ENCODE measurements around the gene NOS1AP.
A peak's percentile ranks its signal among the peaks of the same experiment; 100 is the strongest.
"Not testable (repeated sequence)": the region's sequence is repeated elsewhere in the genome, so short reads cannot be mapped to it uniquely, and the experiment has no call there.

NOS1AP gene

DNA sequence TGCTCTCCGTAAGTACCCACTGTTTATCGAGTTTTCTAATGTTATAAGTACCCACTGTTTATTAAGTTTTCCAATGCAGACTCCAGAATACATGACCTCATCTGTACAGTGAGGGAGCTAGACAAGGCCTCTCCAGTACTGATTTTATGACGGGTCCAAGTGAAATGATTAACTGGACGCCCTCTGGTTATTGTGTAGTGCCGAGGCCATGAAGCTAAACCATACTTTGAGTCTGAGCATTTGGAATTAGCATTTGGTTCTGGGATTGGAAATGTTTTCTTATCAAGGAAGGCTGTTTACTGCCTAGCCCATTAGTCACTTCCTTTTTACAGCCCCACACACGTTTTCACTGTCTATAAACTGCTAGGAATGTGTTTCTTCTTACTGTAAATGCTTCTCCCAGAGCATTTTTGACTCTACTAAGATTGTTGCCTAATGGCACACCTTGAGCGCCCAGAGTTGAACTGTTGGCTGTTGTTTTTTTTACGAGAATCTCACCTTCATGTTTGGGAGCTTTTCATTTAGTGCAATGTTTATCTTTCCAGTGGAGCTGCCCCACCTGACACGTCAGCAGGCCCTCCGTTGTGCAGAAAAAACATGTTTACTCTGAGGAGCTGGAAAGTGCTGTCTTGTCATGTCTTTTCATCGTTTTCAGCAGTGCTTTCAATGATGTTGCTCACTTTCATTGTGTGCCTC is 280.3 kb downstream of the NOS1AP start:
- Histone ChIP-seq H3K4me1 (ENCODE audit: control insufficient read depth, low read depth, low read length) (peaks cover 9% of the 10 kb centered on the region), H3K56ac (ENCODE audit: low read length) (no peak overlapping the region), H3K27me3 (ENCODE audit: insufficient read depth, low read length, poor library complexity) (no peaks in the 10 kb centered on the region), H2BK5ac (ENCODE audit: low read length) (no peak overlapping the region), H3K23ac (ENCODE audit: low read length) (no peak overlapping the region), H3K79me2 (ENCODE audit: control insufficient read depth, insufficient read depth, low read length) (no peaks in the 10 kb centered on the region), H3K27ac (ENCODE audit: low read depth, low read length) (no peak overlapping the region), H2AK5ac (ENCODE audit: low read length) (no peak overlapping the region), H3K4ac (ENCODE audit: low read depth, low read length) (no peak overlapping the region), H3K4me2 (ENCODE audit: low read length) (no peak overlapping the region), H3K18ac (ENCODE audit: low read length) (no peak overlapping the region), H3K36me3 (ENCODE audit: control insufficient read depth, insufficient read depth, low read length) (no peaks in the 10 kb centered on the region), H3K4me3 (ENCODE audit: low read length) (no peak overlapping the region), H4K8ac (ENCODE audit: low read depth, low read length) (no peak overlapping the region), H4K5ac (ENCODE audit: low read length) (no peak overlapping the region), H3K79me1 (ENCODE audit: low read length) (no peaks in the 10 kb centered on the region), H2BK15ac (replicated peaks; ENCODE audit: low read depth) (no peak overlapping the region), H2BK120ac (ENCODE audit: low read depth, low read length) (no peak overlapping the region), H3K9ac (ENCODE audit: low read length) (no peak overlapping the region)
- DNase-seq = peak; percentile 23
- WGBS (ENCODE audit: extremely low coverage, insufficient coverage, low lambda C conversion rate) = no CpG with 5 or more reads among the region's 11 CpGs

DNA sequence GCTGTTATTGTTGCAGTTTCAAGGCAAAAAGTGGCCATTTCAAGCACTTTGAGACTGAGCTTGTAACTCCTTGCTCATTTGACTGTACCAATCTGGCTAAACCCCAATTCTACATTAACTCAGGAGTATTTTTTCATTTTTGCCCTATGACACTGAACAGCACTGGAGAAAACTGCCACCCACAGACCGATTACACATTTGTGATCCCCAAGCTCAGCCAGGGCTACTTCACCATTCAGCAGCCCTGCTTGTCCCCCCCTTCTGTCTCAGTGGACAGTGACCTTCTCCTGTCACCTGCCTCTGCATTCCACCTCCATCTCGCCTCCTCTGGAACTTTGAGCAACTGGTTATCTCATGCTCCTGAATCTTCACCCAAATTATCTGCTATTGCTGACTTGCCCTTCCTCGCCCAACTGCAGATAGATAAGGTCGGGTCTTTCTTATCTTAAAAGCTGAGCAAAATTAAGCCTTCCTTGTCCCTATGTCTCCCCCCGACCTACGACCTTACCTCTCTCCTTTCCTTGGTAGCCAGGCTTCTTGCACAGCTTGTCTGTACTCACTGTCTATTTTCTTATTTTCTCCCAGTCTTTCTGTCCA is 281.9 kb downstream of the NOS1AP start:
- Histone ChIP-seq H4K5ac (ENCODE audit: low read length) (no peak overlapping the region), H3K4ac (ENCODE audit: low read depth, low read length) (no peak overlapping the region), H3K4me3 (ENCODE audit: low read length) (no peak overlapping the region), H3K9ac (ENCODE audit: low read length) (no peak overlapping the region), H3K4me2 (ENCODE audit: low read length) (no peak overlapping the region), H2AK5ac (ENCODE audit: low read length) (no peak overlapping the region), H4K8ac (ENCODE audit: low read depth, low read length) (no peak overlapping the region), H3K79me2 (ENCODE audit: control insufficient read depth, insufficient read depth, low read length) (no peaks in the 10 kb centered on the region), H3K18ac (ENCODE audit: low read length) (no peak overlapping the region), H3K56ac (ENCODE audit: low read length) (no peak overlapping the region), H3K27me3 (ENCODE audit: insufficient read depth, low read length, poor library complexity) (no peaks in the 10 kb centered on the region), H3K27ac (ENCODE audit: low read depth, low read length) (no peak overlapping the region), H2BK5ac (ENCODE audit: low read length) (no peak overlapping the region), H3K4me1 (ENCODE audit: control insufficient read depth, low read depth, low read length) (peaks cover 9% of the 10 kb centered on the region), H2BK120ac (ENCODE audit: low read depth, low read length) (no peak overlapping the region), H3K23ac (ENCODE audit: low read length) (no peak overlapping the region), H3K79me1 (ENCODE audit: low read length) (no peaks in the 10 kb centered on the region), H3K36me3 (ENCODE audit: control insufficient read depth, insufficient read depth, low read length) (no peaks in the 10 kb centered on the region), H2BK15ac (replicated peaks; ENCODE audit: low read depth) (no peak overlapping the region)
- peak; percentile 50 for DNase-seq
- WGBS (ENCODE audit: extremely low coverage, insufficient coverage, low lambda C conversion rate) = no CpG with 5 or more reads among the region's 6 CpGs

DNA sequence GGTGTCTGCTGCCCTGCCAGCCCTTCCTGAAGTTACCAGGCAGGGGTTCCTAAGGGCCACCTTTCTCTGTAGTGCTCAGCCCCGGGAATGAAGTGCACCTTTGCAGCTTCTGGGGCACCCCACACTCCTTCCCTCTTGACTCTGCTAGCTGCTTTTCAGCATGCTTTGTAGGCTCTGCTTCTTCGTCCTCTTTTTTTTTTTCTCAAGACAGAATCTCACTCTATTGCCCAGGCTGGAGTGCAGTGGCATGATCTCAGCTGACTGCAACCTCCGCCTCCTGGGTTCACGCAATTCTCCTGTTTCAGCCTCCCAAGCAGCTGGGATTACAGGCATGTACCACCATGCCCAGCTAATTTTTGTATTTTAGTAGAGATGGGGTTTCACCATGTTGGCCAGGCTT is 282.4 kb downstream of the NOS1AP start:
- H2BK120ac ChIP-seq (ENCODE audit: low read depth, low read length); H3K23ac ChIP-seq (ENCODE audit: low read length); H2BK15ac ChIP-seq (replicated peaks; ENCODE audit: low read depth); H4K5ac ChIP-seq (ENCODE audit: low read length); H3K27me3 ChIP-seq (ENCODE audit: insufficient read depth, low read length, poor library complexity); H3K9ac ChIP-seq (ENCODE audit: low read length); H3K27ac ChIP-seq (ENCODE audit: low read depth, low read length); H3K4me1 ChIP-seq (ENCODE audit: control insufficient read depth, low read depth, low read length); H3K4me3 ChIP-seq (ENCODE audit: low read length); H3K4ac ChIP-seq (ENCODE audit: low read depth, low read length); H3K18ac ChIP-seq (ENCODE audit: low read length); H3K56ac ChIP-seq (ENCODE audit: low read length); H2AK5ac ChIP-seq (ENCODE audit: low read length); H3K36me3 ChIP-seq (ENCODE audit: control insufficient read depth, insufficient read depth, low read length); H3K79me2 ChIP-seq (ENCODE audit: control insufficient read depth, insufficient read depth, low read length); H3K4me2 ChIP-seq (ENCODE audit: low read length); H4K8ac ChIP-seq (ENCODE audit: low read depth, low read length); H3K79me1 ChIP-seq (ENCODE audit: low read length); H2BK5ac ChIP-seq (ENCODE audit: low read length); DNase-seq: not testable (repeated sequence)
- WGBS (ENCODE audit: extremely low coverage, insufficient coverage, low lambda C conversion rate) = no CpG with 5 or more reads among the region's 4 CpGs

DNA sequence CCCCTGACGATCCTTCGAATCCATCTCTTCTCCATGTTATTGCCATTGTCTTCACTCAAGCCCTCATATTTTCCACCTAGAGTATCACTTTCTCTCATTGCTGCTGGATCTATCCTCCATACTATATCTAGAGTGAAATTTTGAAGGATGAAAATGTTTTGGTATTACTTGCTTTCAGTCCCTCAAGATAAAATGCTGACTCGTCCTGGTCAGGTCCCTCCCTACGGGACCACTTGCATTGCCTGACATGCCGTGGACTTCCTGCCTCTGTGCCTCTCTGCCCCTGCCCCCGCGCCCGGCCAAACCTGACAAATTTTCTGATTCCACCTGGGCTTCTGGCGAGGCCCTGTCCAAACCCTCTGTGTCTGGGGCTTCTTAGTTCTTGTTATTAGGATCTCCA is 283.6 kb downstream of the NOS1AP start:
- Histone ChIP-seq H3K36me3 (ENCODE audit: control insufficient read depth, insufficient read depth, low read length) (no peaks in the 10 kb centered on the region), H4K8ac (ENCODE audit: low read depth, low read length) (no peak overlapping the region), H3K23ac (ENCODE audit: low read length) (no peak overlapping the region), H3K4me2 (ENCODE audit: low read length) (no peak overlapping the region), H3K27me3 (ENCODE audit: insufficient read depth, low read length, poor library complexity) (no peaks in the 10 kb centered on the region), H3K79me2 (ENCODE audit: control insufficient read depth, insufficient read depth, low read length) (no peaks in the 10 kb centered on the region), H4K5ac (ENCODE audit: low read length) (no peak overlapping the region), H3K9ac (ENCODE audit: low read length) (no peak overlapping the region), H2AK5ac (ENCODE audit: low read length) (no peak overlapping the region), H3K4me1 (ENCODE audit: control insufficient read depth, low read depth, low read length) (peaks cover 9% of the 10 kb centered on the region), H2BK120ac (ENCODE audit: low read depth, low read length) (no peak overlapping the region), H3K79me1 (ENCODE audit: low read length) (no peaks in the 10 kb centered on the region), H2BK5ac (ENCODE audit: low read length) (no peak overlapping the region), H3K4me3 (ENCODE audit: low read length) (no peak overlapping the region), H3K27ac (ENCODE audit: low read depth, low read length) (no peak overlapping the region), H3K4ac (ENCODE audit: low read depth, low read length) (no peak overlapping the region), H3K56ac (ENCODE audit: low read length) (no peak overlapping the region), H3K18ac (ENCODE audit: low read length) (no peak overlapping the region), H2BK15ac (replicated peaks; ENCODE audit: low read depth) (no peak overlapping the region)
- DNase-seq = peak; percentile 19
- no CpG with 5 or more reads among the region's 9 CpGs for WGBS (ENCODE audit: extremely low coverage, insufficient coverage, low lambda C conversion rate)

DNA sequence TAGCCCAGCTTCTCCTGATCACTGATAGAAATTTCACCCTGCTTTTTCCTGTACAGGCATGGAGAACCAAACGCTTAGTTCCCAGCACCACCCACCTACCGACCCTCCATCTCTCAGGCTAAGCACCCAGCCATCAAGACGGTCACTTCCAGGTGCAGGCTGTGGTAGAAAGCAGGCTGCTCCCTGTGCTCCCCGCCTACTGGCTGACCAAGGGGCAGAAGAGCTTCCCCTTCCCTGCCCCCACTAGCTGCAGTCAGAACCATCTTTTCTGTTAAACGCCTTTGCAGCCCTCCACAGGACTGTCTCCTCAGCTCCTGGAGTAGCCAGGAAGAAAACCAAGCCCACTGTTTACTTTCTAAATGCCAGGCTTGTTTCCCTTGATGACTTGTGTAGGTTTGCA is 284.2 kb downstream of the NOS1AP start:
- no peaks in the 10 kb centered on the region for H3K36me3 ChIP-seq (ENCODE audit: control insufficient read depth, insufficient read depth, low read length)
- H4K5ac ChIP-seq (ENCODE audit: low read length) = no peak overlapping the region
- no peak overlapping the region for H2BK5ac ChIP-seq (ENCODE audit: low read length)
- H2AK5ac ChIP-seq (ENCODE audit: low read length) = no peak overlapping the region
- H3K18ac ChIP-seq (ENCODE audit: low read length) = no peak overlapping the region
- no peak overlapping the region for H3K4ac ChIP-seq (ENCODE audit: low read depth, low read length)
- H3K27ac ChIP-seq (ENCODE audit: low read depth, low read length) = no peak overlapping the region
- H3K4me3 ChIP-seq (ENCODE audit: low read length) = no peak overlapping the region
- WGBS (ENCODE audit: extremely low coverage, insufficient coverage, low lambda C conversion rate) = no CpG with 5 or more reads among the region's 5 CpGs
- no peaks in the 10 kb centered on the region for H3K27me3 ChIP-seq (ENCODE audit: insufficient read depth, low read length, poor library complexity)
- no peak overlapping the region for H2BK15ac ChIP-seq (replicated peaks; ENCODE audit: low read depth)
- H3K56ac ChIP-seq (ENCODE audit: low read length) = no peak overlapping the region
- no peaks in the 10 kb centered on the region for H3K79me1 ChIP-seq (ENCODE audit: low read length)
- peaks cover 9% of the 10 kb centered on the region for H3K4me1 ChIP-seq (ENCODE audit: control insufficient read depth, low read depth, low read length)
- no peak overlapping the region for H3K23ac ChIP-seq (ENCODE audit: low read length)
- H2BK120ac ChIP-seq (ENCODE audit: low read depth, low read length) = no peak overlapping the region
- H3K9ac ChIP-seq (ENCODE audit: low read length) = no peak overlapping the region
- H3K79me2 ChIP-seq (ENCODE audit: control insufficient read depth, insufficient read depth, low read length) = no peaks in the 10 kb centered on the region
- H3K4me2 ChIP-seq (ENCODE audit: low read length) = no peak overlapping the region
- no peak overlapping the region for H4K8ac ChIP-seq (ENCODE audit: low read depth, low read length)
- DNase-seq = no peak
